Colon (tissue), 2 donors: ENCODE data around the gene TADA2A.
"Not testable (repeated sequence)": the region's sequence is repeated elsewhere in the genome, so short reads cannot be mapped to it uniquely, and the experiment has no call there.

ENCODE experiments used
- FAIRE-seq: peaks from 2 replicates; lab custom pipeline; 2012; peaks lifted over from hg19 to GRCh38; lab: Jason Lieb, UNC
- donor health status: control.
- donor health status: control.

The TADA2A gene

GRCh38 chr17:37493249-37494027 is 86.8 kb downstream of the TADA2A start:
- FAIRE-seq = no peak

GRCh38 chr17:37494401-37494831 is 87.7 kb downstream of the TADA2A start:
- FAIRE-seq = no peak

GRCh38 chr17:37494971-37495370 is 88.3 kb downstream of the TADA2A start:
- no peak for FAIRE-seq

GRCh38 chr17:37500378-37500777 is 93.7 kb downstream of the TADA2A start:
- no peak for FAIRE-seq

GRCh38 chr17:37502009-37502936 is 95.6 kb downstream of the TADA2A start:
- no peak for FAIRE-seq

- FAIRE-seq = no peak
Observed at GRCh38 chr17:37503148-37503547, 96.5 kb downstream of the TADA2A start.

GRCh38 chr17:37505333-37505732 is 98.6 kb downstream of the TADA2A start:
- no peak for FAIRE-seq

GRCh38 chr17:37506678-37507077 is 100.0 kb downstream of the TADA2A start:
- FAIRE-seq = no peak

- FAIRE-seq = no peak
Observed at GRCh38 chr17:37507111-37507510, 100.4 kb downstream of the TADA2A start.

GRCh38 chr17:37510056-37510455 is 103.4 kb downstream of the TADA2A start:
- FAIRE-seq = no peak

GRCh38 chr17:37511642-37512041 is 105.0 kb downstream of the TADA2A start:
- FAIRE-seq = not testable (repeated sequence)

GRCh38 chr17:37512442-37513068 is 105.9 kb downstream of the TADA2A start:
- FAIRE-seq = no peak

GRCh38 chr17:37513711-37514110 is 107.0 kb downstream of the TADA2A start:
- no peak for FAIRE-seq

- no peak for FAIRE-seq
Observed at GRCh38 chr17:37516127-37516571, 109.5 kb downstream of the TADA2A start.

GRCh38 chr17:37517881-37518280 is 111.2 kb downstream of the TADA2A start:
- no peak for FAIRE-seq

GRCh38 chr17:37518826-37519225 is 112.1 kb downstream of the TADA2A start:
- no peak for FAIRE-seq

- no peak for FAIRE-seq
Observed at GRCh38 chr17:37519251-37519985, 112.7 kb downstream of the TADA2A start.

GRCh38 chr17:37520174-37520573 is 113.5 kb downstream of the TADA2A start:
- FAIRE-seq = no peak

- no peak for FAIRE-seq
Observed at GRCh38 chr17:37521821-37522220, 115.1 kb downstream of the TADA2A start.

- no peak for FAIRE-seq
Observed at GRCh38 chr17:37523715-37524219, 117.1 kb downstream of the TADA2A start.

- no peak for FAIRE-seq
Observed at GRCh38 chr17:37527249-37527851, 120.7 kb downstream of the TADA2A start.
